ENCODE data around the gene HAGH.

Gene HAGH

GRCh38 chr16:1762196-1762878 is 64.3 kb downstream of the HAGH start:
- no peak for DNase-seq (ENCODE audit: low read depth)
- H3K4me3 ChIP-seq (ENCODE audit: low read depth, low read length): no peak overlapping the region
- no peak for TF ChIP-seq CTCF (conservative IDR thresholded peaks at IDR 0.05; ENCODE audit: low read depth, low read length)

GRCh38 chr16:1761751-1762150 is 64.9 kb downstream of the HAGH start:
- no peak for TF ChIP-seq CTCF (conservative IDR thresholded peaks at IDR 0.05; ENCODE audit: low read depth, low read length)
- no peak for DNase-seq (ENCODE audit: low read depth)

GRCh38 chr16:1760911-1761310 is 65.7 kb downstream of the HAGH start:
- no peak for TF ChIP-seq CTCF (conservative IDR thresholded peaks at IDR 0.05; ENCODE audit: low read depth, low read length)
- H3K4me3 ChIP-seq (ENCODE audit: low read depth, low read length): no peak overlapping the region
- no peak for DNase-seq (ENCODE audit: low read depth)

More at GRCh38 chr16:1761751-1762150, 64.9 kb downstream of the HAGH start:
- no peak overlapping the region for H3K4me3 ChIP-seq (ENCODE audit: low read depth, low read length)

- H3K4me3 ChIP-seq (ENCODE audit: low read depth, low read length): no peak overlapping the region
- DNase-seq (ENCODE audit: low read depth): no peak
- no peak for TF ChIP-seq CTCF (conservative IDR thresholded peaks at IDR 0.05; ENCODE audit: low read depth, low read length)
Observed at GRCh38 chr16:1759511-1759910, 67.1 kb downstream of the HAGH start.

GRCh38 chr16:1758923-1759322 is 67.7 kb downstream of the HAGH start:
- H3K4me3 ChIP-seq (ENCODE audit: low read depth, low read length): no peak overlapping the region
- TF ChIP-seq CTCF (conservative IDR thresholded peaks at IDR 0.05; ENCODE audit: low read depth, low read length): no peak
- DNase-seq (ENCODE audit: low read depth): no peak

- no peak for DNase-seq (ENCODE audit: low read depth)
- no peak for TF ChIP-seq CTCF (conservative IDR thresholded peaks at IDR 0.05; ENCODE audit: low read depth, low read length)
- H3K4me3 ChIP-seq (ENCODE audit: low read depth, low read length): no peak overlapping the region
Observed at GRCh38 chr16:1757714-1758461, 68.7 kb downstream of the HAGH start.

Data from choroid plexus epithelial cell (primary cell).